Astrocyte (in vitro differentiated cells and primary cell): ENCODE data around the gene NFYB.

Experiments used
- EZH2 ChIP-seq: IDR thresholded peaks from 2 replicates; pipeline ENCODE4 v1.6.1; 2012; ENCODE audit warnings: mild to moderate bottlenecking, low read length, inconsistent platforms; ENCODE audit not compliant: insufficient read depth
- TF ChIP-seq, protein P1 (sequence below): IDR thresholded peaks from 2 replicates; pipeline ENCODE4 v1.5.1; 2011; ENCODE audit warnings: low read depth, mild to moderate bottlenecking, inconsistent platforms, low read length, moderate library complexity; ENCODE audit not compliant: insufficient read depth

DNA sequence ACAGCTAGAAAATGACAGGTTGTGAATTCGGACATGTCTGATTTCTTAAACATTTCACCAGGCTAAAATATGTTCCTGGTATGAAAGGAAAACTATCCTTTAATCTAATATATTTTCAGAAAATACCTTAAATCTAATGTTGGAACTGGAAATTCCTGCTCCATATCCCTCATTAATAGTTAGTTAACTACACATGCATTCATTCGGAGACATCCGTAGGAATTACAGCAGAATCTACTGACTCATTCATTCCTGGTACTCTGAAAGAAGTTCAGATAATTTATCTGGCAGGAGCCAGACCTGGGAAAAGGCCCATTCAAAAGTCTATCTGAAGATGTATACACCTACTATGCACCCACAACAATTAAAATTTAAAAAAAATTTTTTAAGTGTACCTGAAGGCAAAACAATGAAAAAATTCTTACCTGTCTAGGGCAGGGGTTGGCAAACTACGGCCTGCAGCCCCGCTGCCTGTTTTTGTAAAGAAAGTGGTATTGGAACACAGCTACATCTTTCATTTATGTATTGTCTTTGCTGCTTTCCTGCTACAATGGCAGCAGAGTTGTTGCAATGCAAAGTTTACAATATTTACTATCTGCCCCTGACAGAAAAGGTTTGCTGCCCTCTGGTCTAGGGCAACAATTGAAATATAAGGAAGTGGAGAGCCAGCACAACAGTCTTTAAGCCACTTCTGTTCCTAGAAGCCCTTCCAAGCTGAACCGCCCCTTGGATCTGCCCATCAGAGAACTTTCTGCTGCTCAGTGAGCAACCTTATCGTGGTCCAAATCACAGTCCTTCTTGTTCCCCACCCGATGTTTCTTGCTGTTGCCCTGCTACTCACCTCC, 17.9 kb upstream of the NFYB start:
- TF ChIP-seq, protein P1, sequence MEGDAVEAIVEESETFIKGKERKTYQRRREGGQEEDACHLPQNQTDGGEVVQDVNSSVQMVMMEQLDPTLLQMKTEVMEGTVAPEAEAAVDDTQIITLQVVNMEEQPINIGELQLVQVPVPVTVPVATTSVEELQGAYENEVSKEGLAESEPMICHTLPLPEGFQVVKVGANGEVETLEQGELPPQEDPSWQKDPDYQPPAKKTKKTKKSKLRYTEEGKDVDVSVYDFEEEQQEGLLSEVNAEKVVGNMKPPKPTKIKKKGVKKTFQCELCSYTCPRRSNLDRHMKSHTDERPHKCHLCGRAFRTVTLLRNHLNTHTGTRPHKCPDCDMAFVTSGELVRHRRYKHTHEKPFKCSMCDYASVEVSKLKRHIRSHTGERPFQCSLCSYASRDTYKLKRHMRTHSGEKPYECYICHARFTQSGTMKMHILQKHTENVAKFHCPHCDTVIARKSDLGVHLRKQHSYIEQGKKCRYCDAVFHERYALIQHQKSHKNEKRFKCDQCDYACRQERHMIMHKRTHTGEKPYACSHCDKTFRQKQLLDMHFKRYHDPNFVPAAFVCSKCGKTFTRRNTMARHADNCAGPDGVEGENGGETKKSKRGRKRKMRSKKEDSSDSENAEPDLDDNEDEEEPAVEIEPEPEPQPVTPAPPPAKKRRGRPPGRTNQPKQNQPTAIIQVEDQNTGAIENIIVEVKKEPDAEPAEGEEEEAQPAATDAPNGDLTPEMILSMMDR = no peak
- no peak for TF ChIP-seq EZH2
